Measurements from ENCODE around the gene DNMT1.

DNA sequence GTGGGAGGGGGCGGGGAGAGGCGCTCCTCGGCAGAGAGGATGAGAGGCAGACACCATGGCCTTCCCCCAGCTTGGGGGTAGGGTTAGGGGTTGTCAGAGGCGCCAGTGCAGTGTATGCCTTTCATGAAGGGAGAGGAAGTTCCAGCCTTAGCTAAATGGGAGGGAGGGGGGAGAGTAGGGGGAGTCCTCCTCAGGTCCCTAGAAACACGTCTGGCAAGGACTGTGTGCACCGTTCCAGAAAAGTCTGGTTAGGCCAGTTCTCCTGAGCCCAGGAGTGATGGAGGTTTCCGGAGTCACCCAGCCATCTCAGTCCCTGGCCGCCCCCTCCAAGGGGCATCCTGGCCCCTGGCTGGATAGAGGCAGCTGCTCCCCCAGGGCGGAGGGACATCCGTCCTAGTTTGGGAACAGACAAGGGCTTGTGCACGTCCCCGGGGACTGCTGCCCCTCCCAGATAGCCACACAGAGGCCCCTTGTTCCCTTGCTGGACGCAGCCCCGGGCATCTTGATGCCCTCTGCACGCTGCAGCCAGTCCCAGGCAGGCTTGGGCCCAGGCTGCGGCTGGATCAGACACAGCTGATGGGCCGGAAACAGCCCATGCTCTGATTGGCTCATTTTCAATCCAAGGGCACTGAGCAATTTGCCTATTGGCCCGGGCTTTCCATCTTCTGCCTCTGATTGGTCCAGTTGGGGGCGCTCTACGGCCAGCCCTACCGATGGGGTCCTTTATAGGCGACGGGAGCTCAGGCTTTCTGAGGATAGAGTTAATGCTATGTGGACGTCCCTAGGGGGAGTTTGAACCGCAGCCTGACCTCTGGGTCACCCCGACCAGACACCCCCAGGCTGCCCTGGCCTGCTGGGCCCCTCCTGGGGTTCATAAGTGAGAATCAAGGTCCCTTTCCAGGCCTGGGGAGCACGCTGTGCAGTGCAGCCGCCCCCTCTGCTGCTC lies 32.5 kb upstream of the DNMT1 start:
- TF ChIP-seq, protein P1, sequence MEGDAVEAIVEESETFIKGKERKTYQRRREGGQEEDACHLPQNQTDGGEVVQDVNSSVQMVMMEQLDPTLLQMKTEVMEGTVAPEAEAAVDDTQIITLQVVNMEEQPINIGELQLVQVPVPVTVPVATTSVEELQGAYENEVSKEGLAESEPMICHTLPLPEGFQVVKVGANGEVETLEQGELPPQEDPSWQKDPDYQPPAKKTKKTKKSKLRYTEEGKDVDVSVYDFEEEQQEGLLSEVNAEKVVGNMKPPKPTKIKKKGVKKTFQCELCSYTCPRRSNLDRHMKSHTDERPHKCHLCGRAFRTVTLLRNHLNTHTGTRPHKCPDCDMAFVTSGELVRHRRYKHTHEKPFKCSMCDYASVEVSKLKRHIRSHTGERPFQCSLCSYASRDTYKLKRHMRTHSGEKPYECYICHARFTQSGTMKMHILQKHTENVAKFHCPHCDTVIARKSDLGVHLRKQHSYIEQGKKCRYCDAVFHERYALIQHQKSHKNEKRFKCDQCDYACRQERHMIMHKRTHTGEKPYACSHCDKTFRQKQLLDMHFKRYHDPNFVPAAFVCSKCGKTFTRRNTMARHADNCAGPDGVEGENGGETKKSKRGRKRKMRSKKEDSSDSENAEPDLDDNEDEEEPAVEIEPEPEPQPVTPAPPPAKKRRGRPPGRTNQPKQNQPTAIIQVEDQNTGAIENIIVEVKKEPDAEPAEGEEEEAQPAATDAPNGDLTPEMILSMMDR (IDR thresholded peaks at IDR 0.05; ENCODE audit: low read length): no peak
- no peak for TF ChIP-seq EZH2 (optimal IDR thresholded peaks at IDR 0.05; ENCODE audit: low read depth, low read length)

Data from MM.1S (cell line).